NCI-H2107 treated with DMSO at 0.1 percent for 48 hours (cell line): ENCODE measurements around the gene GK2.

Experiments used
- DNase-seq: peaks from one replicate; lab custom pipeline; 2025; ENCODE audit not compliant: unreplicated experiment; lab: John Stamatoyannopoulos, UW

The GK2 gene

DNA sequence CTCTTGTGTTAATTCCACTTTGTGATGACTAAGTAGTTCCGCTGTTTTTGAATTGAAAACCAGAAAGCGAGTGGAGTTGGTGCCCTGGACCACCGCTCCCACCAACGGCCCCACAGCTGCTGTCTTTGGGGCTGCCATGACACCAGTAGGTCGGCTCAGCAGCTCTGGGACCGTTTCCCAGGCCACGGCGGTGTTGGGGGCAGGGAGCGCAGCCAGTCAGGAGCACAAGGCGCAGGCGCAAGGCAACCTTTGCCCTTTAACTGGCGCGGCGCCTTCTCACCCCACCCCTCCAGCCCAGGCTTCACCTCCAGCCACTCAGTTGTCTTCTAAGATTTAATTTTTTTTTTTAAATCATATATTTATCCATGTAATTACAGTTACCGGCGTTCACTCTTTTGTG is at the start of gene GK2:
Gene GK2, minus strand, starts transcription at position 166 of the 400 bp plus-strand sequence. Its CDS starts 28 bp downstream, at position 138.
- DNase-seq: no peak

DNA sequence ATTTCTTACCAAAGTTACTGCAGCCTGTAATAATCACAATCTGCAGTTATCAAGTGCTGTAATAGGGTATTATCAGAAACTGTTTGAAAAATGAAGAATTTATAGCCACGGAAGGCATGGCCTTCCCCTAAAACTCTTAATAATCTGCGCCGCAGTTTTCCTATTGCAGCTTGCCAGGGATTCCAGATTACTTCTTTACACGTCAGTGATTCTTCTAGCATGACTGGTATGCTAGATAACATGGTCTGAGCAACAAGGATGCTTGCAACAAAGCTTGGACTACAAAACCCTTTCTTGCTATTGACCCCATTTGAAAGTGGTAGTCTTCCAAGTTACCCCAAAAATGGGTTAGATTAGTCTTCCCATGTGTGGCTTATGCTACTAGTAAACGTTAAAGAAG is 47.2 kb upstream of the GK2 start:
- DNase-seq: no peak

DNA sequence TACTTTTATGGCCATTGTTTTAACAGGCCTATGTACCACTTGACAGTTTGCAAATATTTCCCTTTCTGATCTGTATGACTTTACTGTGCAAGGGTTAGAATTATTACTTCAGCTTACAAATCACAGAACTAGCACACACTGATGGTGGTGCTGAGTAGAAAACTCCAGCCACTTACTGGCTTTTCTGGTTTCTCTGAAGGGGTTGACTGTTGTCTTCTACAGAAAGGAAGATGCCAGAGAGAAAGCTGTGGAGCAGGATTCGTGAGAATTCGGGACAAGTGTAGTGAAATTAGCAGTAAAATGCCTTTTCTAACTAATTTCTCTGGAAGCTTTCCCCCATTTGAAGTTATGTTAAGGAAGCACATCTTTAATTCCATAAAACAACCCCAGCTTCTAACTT is 46.6 kb upstream of the GK2 start:
- DNase-seq: no peak

DNA sequence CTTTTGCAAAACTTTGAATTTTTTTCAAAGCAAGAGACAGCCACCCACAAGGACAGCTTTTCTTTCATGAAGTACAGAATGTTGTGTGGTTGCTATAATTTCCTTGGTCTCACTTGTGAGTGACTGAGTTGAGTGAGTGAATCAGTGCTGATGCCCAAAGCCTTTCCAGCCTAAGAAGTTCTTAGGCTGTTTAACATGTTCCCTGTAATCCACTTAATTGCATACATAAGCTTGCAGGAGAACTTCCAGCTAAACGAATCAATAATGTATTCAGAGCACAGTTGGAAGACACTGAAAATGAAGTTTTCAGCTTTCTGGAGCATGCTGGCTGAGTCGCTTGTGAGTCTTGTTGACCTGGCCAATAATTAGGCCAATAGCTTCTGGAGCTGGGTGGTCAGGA is 42.0 kb upstream of the GK2 start:
- DNase-seq: no peak

DNA sequence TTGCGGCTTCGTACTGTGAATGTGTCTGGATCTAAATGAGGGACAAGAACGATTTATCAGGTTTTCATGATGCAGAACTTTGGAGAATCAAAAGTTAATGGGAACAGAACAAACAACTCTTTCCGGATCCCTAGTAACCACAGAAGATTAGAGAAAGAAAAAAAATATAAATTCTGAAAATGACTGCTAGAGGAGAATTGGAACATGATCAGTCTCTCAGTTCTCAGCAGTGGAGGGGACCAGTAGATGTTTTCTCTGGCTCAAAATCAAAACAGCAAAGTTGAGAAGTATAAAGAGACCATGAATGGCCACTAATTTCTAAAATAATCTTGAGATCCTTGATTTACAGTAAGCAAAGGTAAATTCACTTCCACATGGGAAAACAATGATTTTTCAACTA is 38.1 kb upstream of the GK2 start:
- no peak for DNase-seq

DNA sequence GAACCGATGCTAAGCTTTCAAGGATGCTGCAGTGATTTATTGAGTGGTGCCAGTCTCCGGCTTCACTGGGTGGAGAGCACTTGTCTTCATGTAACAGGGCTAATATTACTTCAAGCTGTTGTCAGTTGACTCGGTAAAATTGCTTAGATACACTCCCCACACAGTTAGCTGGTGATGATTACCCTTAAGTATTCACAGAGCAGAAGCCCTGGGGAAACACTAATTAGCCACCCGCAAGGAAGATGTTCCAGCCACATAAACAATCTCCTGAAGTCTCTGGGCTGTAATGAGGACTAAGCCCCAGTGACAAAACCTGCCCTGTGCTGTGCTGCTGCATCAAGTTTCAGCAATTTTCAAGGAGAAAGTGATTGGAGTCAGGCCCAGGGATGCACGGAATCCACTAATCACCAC is 37.3 kb upstream of the GK2 start:
- DNase-seq: peak; percentile 9

DNA sequence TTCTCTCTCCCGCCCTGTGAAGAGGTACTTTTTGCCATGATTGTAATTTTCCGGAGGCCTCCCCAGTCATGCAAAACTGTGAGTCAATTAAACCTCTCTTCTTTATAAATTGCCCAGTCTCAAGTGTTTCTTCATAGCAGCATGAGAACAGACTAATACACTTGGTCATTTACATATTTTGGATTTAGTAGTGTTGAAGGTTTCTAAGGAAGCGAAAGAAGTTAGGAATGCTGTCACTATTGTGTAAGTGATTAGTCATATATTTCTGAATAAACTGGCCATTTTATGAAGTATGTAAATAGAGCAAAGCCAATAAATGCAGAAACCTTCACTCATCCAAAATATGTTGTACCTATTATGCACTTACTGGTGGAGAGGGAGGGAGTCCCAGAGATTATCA is 34.4 kb upstream of the GK2 start:
- DNase-seq: no peak

DNA sequence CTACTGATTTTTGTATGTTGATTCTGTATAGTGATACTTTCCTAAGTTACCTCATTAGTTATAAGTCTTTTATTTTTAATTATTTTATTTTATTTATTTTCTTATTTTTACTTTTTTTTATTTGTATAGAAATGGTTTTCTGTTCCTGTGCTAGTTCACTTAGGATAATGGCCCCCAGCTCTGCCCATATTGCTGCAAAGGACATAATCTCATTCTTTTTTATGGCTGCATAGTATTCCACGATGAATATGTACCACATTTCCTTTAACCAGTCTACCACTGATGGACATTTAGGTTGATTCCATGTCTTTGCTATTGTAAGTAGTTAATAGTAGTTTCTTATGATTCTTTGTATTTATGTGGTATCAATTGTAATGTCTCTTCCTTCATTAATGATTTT is 31.5 kb upstream of the GK2 start:
- DNase-seq: no peak

DNA sequence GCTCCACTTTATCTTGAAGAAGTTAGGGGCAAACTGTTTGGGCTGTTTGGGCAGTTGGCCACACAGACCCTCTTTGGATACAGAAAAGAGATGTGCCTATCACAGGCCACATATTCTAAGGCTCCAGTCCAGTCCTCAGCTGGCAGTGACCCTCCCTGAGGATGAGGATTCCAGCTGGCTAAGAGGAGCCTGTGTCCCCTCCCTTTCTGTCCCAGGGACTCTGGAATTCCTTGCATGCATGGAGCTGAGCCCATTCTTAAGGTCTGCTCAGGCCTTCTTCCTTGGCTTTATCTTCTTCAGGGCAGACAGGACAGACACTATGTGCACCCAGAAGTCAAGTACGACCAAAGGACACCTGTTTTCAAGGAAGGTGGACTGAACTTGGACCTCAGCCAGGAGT is 23.8 kb upstream of the GK2 start:
- no peak for DNase-seq

DNA sequence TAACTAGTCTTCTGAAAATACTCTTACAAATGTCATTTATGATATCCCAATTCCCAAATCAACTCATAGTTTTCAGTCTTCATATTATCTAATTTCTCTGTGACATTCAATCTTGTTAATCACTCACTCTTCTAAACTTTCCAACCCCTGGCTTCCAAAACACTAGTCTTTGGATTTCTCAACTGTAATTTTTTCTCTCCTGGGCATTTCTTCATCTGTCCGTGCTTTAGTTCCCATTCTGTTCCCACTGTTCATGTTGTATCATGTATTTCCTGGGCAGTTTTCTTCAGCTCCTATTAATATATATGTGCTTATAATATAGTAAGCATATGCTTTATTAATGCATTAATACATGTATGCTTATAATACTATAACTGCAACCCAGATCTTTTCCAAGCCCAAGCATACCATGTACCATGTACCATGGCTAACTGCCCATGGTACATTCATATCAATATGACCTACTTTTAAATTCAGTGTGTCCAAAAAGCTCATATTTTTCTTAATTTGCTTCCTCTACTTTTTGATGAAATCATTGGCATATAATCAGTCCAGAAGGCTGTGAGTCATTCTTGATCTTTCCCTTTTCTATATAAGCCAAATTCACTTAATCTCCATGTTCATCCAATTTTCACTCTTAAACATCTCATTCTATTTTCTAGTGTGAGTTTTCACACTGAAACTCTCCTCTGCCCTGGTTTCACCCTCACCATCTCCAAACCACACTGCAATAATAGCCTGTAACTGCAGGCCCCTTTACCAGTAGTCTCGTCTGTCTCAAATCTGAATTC is 21.3 kb upstream of the GK2 start:
- DNase-seq: no peak

DNA sequence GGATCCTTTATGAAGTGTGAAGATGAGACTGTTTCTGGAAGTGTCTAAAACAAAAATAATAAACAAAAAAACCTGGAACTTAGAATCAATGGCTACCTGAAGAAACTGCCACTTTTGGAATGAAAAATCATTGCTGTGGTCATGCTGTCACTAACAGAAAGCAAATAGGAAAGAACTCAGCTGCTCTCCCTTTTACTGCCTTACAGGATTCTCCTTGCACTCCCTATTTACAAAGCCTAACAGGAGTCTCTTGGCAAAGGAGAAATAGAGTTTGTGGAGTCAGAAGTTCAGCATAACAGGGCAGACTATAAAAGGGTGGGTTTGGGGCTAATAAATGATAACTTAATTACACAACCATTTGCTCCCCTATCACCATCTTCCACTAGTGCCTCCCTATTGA is 19.0 kb upstream of the GK2 start:
- no peak for DNase-seq

DNA sequence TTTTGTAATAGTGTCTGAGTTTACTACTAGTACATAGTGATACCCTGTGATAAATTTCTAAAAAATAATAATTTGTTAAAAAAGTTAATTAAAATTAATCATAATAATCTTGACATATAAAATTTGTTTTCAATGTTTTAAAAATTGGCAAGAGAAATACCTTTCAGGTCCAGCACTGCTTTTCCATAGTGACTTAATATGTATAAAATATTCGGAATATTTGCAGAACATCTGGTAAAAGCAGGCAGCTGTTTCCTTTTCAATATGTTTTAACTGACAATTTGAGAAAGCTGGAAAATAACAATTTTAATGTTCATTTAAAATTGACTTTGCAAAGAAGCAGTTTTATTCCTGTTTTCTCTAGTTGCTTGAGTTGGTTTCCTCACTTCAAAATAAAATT is 17.6 kb upstream of the GK2 start:
- no peak for DNase-seq

DNA sequence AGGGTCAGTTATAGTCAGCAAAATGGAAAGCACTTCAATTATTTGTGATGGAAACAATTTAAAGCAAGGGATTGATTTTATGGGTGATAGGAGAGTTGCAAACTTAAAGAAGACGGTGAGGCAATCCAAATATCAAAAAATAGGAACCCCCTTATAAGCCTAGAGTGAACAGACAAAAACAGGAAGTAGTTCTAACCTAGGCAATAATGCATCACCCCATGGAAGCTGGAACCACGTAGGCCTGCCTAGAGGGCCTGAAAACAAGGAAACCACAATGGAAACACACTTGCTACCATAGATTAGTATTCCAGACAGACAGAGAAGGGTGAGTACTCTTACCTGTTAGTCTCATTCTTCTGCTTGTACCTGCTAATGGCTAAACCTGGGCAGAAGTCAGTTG is 13.5 kb upstream of the GK2 start:
- no peak for DNase-seq

DNA sequence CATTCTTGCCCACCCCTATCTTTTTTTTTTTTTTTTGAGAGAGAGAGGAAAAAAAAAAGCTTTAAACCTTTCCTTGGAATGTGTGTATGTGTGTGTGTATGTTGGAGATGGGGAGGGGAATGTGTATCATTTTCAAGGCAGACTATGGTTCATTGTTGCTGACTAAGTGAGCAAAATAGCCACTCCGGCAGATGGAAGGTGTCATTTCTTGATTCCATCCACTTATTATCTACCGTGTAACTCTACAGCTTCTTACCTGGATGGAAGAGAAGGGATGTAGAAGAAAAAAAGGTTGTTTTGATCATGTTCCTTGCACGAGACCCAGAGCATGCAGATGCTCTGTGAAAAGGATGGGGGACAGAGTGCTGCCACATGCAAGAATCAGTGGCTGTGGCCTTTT is 5.9 kb upstream of the GK2 start:
- DNase-seq: no peak

DNA sequence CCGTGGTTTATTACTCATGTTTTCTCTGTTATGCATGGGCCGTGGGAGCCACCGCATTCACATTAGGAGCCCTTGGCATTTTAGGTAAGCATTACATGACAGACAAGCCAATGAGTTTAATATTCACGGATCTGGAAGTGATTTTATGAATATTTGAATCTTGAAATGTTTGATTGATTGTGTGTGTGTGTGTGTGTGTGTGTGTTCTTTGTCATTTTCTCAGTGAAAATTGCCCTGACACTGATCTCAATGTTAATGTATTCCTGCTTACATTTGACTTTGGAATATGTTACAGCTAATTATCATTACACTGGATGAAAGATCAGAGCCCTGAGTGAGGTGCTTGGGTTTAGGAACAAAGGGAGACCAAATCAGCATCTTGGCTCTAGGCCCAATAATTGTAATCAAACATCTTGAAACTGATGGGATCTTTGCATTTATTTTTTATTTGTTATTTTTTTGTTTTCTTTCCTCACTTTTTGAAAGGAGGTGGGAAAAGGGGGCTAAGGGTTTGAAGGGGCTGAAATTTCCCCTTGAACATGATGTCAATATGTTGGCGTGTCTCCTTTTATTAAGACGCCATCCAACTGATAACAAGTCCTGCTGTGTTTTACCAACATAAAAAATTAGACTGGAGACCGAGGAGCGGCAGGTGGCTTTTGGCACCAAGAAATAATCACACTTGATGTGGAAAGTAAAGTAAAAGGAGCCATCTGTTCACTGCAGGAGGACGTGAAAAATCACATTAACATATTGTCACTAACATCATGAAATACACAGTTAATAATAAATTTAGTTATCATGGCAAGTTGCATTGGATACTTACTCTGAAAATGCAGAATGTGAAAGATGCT is 5.2 kb upstream of the GK2 start:
- DNase-seq: no peak

DNA sequence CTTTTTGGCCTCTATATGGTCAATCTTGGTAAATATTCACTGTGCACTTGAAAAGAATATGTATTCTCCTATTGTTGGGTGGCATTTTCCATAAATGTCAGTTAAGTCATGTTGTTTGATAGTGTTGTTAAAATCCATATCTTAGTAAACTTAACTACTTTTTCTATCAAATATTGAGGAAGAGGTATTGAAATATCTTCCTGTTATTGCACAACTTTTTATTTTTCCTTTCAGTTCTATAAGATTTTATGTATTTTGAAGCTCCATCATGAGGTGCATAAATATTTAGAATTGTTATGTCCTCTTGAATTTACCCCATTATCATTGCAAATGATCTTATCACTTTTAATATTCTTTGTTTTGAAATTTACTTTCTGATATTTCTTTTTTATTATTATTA is 3.4 kb downstream of the GK2 start:
- DNase-seq: no peak

DNA sequence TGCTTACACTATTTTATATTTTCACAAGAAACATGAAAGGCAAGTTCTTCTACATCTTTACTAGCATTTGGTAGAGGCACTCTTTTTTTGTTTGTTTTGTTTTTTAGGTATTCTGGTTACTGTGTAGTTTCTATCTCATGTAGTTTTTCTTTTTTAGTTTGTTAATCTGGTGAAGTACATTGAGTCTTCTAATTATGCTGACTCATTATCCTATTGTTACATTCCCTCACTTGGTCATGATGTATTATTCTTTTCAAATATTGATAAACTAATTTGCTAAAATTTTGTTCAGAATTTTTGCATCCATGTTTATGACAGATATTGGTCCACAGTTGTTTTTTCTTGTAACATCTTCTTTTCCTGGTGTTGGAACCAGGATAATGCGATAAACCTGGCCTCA is 4.7 kb downstream of the GK2 start:
- no peak for DNase-seq

DNA sequence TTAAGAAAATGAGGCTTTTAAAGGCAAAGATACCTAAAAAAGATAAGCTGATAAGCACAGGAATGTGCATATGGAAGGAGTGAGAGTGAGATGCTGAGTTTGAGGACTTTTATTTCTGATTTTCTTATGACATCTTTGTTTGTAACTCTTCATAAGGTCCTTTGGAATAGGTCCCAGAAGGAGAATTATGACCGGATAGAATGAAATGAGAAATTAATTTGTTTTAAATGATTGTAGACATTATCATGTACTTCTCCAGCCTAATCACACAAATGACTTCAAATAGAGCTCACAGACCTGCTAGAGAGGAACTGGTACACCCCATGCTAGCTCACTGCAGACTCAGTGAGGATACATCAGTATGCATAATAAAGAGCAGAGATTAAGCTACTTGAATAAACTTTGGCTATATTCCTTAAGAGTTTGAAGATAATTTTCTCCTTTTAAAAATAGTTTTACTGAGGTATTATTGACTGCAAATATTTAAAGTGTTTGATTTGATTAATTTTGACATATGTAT is 5.6 kb downstream of the GK2 start:
- no peak for DNase-seq

DNA sequence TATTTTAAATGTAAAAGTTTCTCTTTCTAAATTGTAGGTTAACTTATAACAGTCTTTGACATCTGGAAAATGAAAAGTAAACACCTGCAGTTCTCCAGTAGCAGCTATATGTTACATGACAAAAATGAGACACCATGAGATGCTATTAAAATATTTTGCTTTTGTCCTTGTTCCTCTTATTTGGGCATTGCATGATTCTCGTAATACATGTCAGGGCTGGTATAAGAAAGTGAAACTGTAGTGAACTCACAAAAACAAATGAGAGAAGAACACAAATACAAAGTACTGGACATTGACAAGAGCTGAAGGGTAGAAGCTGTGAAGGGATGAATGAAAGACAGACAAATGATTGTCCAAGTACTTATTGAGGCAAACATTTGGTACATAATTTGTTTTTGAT is 9.0 kb downstream of the GK2 start:
- no peak for DNase-seq

DNA sequence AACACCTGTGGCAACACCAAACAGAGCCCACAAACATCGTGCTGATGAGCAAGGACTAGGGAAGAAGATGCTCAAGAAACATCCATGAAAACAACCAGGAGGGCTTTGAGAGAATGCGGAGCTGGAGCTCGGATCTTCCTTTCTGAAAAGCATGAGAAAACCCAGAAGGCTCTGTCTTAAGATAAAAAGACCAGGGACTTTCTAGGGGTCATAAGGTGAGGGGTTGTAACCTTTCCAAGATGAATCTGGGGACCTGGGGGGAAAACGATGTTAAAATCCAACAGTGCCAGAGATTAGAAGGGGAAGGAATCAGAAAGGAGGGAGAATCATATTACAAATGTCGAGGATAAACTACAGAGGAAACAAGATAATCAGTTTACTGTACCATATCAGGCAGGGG is 10.1 kb downstream of the GK2 start:
- DNase-seq: no peak

DNA sequence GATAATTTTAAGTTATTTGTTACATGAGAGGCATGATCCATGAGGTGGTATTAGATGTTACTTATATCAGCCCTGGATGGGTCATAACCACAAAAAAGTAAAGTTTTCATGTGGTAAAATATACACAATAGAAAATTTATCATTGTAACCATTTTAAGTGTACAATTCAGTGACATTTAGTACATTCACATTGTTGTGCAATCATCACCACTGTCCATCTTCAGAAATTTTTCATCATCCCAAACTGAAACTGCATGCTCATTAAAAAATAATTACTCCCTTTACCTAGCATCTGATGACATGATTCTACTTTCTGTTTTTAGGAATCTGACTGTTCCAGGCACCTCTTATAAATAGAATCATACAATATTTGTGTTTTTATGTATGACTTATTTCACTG is 11.2 kb downstream of the GK2 start:
- no peak for DNase-seq

DNA sequence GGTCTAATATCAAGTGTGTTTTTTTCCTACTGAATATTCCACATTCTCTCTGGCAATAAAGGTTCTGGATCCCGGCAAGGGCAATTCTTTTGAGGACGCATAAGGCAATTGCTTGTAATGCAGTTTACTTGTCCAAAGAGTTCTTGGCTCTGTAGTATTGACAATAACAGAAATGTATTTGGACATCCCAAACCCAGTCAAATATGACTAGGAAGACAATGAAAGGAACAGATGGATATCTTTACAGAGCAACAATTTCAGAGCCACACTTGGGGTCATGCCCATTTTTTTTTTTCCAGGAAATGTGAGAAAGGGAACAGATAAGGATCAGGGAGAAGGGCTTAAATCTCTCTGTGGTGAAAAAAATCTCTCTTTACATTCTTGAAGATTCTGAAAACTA is 12.2 kb downstream of the GK2 start:
- DNase-seq: no peak
